HEK293 (cell line): ENCODE measurements around the gene ICAM3.

Experiments used
- AEBP2 ChIP-seq: fragments of 450-650 bp; formaldehyde crosslinking; IDR thresholded peaks from 2 replicates; pipeline ENCODE4 v1.5.1; 2016; ENCODE audit warnings: missing biosample characterization, missing genetic modification characterization, borderline replicate concordance
- GFI1B ChIP-seq: fragments of 450-650 bp; formaldehyde crosslinking; IDR thresholded peaks from 2 replicates; pipeline ENCODE4 v1.5.1; 2016; ENCODE audit warnings: missing biosample characterization, missing genetic modification characterization
- HIC1 ChIP-seq: fragments of 450-650 bp; formaldehyde crosslinking; IDR thresholded peaks from 2 replicates; pipeline ENCODE4 v1.5.1; 2016; ENCODE audit warnings: missing biosample characterization, missing genetic modification characterization
- KLF10 ChIP-seq: fragments of 450-650 bp; IDR thresholded peaks from 2 replicates; pipeline ENCODE4 v1.5.1; 2018; ENCODE audit warnings: missing biosample characterization, mild to moderate bottlenecking, missing genetic modification characterization
- MZF1 ChIP-seq: fragments of 450-650 bp; formaldehyde crosslinking; IDR thresholded peaks from 2 replicates; pipeline ENCODE4 v1.5.1; 2017; ENCODE audit warnings: missing biosample characterization, missing genetic modification characterization, borderline replicate concordance
- OVOL3 ChIP-seq: fragments of 450-650 bp; formaldehyde crosslinking; IDR thresholded peaks from 2 replicates; pipeline ENCODE4 v1.5.1; 2016; ENCODE audit warnings: missing biosample characterization, missing genetic modification characterization
- REST ChIP-seq: fragments of 450-650 bp; formaldehyde crosslinking; IDR thresholded peaks from 2 replicates; pipeline ENCODE4 v1.5.1; 2016; ENCODE audit warnings: missing biosample characterization, missing genetic modification characterization
- SP2 ChIP-seq: fragments of 450-650 bp; formaldehyde crosslinking; IDR thresholded peaks from 2 replicates; pipeline ENCODE4 v1.5.1; 2016; ENCODE audit warnings: missing biosample characterization, missing genetic modification characterization
- TSHZ1 ChIP-seq: fragments of 450-650 bp; formaldehyde crosslinking; IDR thresholded peaks from 2 replicates; pipeline ENCODE4 v1.5.1; 2016; ENCODE audit warnings: missing biosample characterization, missing genetic modification characterization, borderline replicate concordance
- WT1 ChIP-seq: fragments of 450-650 bp; formaldehyde crosslinking; IDR thresholded peaks from 2 replicates; pipeline ENCODE4 v1.5.1; 2016; ENCODE audit warnings: missing biosample characterization, missing genetic modification characterization
- YY1 ChIP-seq: fragments of 450-650 bp; formaldehyde crosslinking; IDR thresholded peaks from 2 replicates; pipeline ENCODE4 v1.5.1; 2018; ENCODE audit warnings: missing biosample characterization, missing genetic modification characterization
- ZBTB48 ChIP-seq: fragments of 450-650 bp; formaldehyde crosslinking; IDR thresholded peaks from 2 replicates; pipeline ENCODE4 v1.5.1; 2016; ENCODE audit warnings: missing biosample characterization, missing genetic modification characterization
- ZNF114 ChIP-seq: fragments of 450-650 bp; formaldehyde crosslinking; IDR thresholded peaks from 2 replicates; pipeline ENCODE4 v1.5.0; 2017; ENCODE audit warnings: missing biosample characterization, missing genetic modification characterization
- ZNF133 ChIP-seq: fragments of 450-650 bp; formaldehyde crosslinking; IDR thresholded peaks from 2 replicates; pipeline ENCODE4 v1.5.1; 2016; ENCODE audit warnings: missing biosample characterization, missing genetic modification characterization
- ZNF138 ChIP-seq: fragments of 450-650 bp; formaldehyde crosslinking; IDR thresholded peaks from 2 replicates; pipeline ENCODE4 v1.5.1; 2016; ENCODE audit warnings: missing biosample characterization, missing genetic modification characterization, borderline replicate concordance
- ZNF146 ChIP-seq: fragments of 450-650 bp; formaldehyde crosslinking; IDR thresholded peaks from 2 replicates; pipeline ENCODE4 v1.5.1; 2016; ENCODE audit warnings: missing biosample characterization, missing genetic modification characterization
- ZNF174 ChIP-seq: fragments of 450-650 bp; formaldehyde crosslinking; IDR thresholded peaks from 2 replicates; pipeline ENCODE4 v1.5.0; 2017; ENCODE audit warnings: missing biosample characterization, mild to moderate bottlenecking, missing genetic modification characterization
- ZNF184 ChIP-seq: fragments of 450-650 bp; IDR thresholded peaks from 2 replicates; pipeline ENCODE4 v1.5.1; 2018; ENCODE audit warnings: missing biosample characterization, mild to moderate bottlenecking, missing genetic modification characterization
- ZNF266 ChIP-seq: fragments of 450-650 bp; formaldehyde crosslinking; IDR thresholded peaks from 2 replicates; pipeline ENCODE4 v1.5.1; 2016; ENCODE audit warnings: missing biosample characterization, missing genetic modification characterization, low read depth
- ZNF274 ChIP-seq, 2 experiments: fragments of 200-500 bp in 1 of 2; fragments of 450-650 bp in 1 of 2; sonication (Bioruptor generic) in 1 of 2; formaldehyde crosslinking in 1 of 2; IDR thresholded peaks; 2 replicates each; pipeline versions ENCODE4 v1.5.1 to v1.6.1; 2014 to 2016; ENCODE audit warnings: borderline replicate concordance in 1 of 2, inconsistent platforms in 1 of 2, low read length in 1 of 2, missing biosample characterization in 1 of 2, missing genetic modification characterization in 1 of 2
- ZNF335 ChIP-seq: fragments of 450-650 bp; formaldehyde crosslinking; conservative IDR thresholded peaks from 2 replicates; pipeline ENCODE4 v1.5.1; 2016; ENCODE audit warnings: missing biosample characterization, missing genetic modification characterization
- ZNF362 ChIP-seq: fragments of 450-650 bp; formaldehyde crosslinking; IDR thresholded peaks from 2 replicates; pipeline ENCODE4 v1.5.1; 2016; ENCODE audit warnings: missing biosample characterization, missing genetic modification characterization
- ZNF366 ChIP-seq: fragments of 450-650 bp; formaldehyde crosslinking; conservative IDR thresholded peaks from 2 replicates; pipeline ENCODE4 v1.5.1; 2016; ENCODE audit warnings: missing biosample characterization, missing genetic modification characterization
- ZNF37A ChIP-seq: fragments of 450-650 bp; IDR thresholded peaks from 2 replicates; pipeline ENCODE4 v1.5.1; 2018; ENCODE audit warnings: missing biosample characterization, missing genetic modification characterization
- ZNF530 ChIP-seq: fragments of 450-650 bp; formaldehyde crosslinking; IDR thresholded peaks from 2 replicates; pipeline ENCODE4 v1.5.1; 2016; ENCODE audit warnings: low read depth, missing biosample characterization, missing genetic modification characterization
- ZNF561 ChIP-seq: fragments of 450-650 bp; IDR thresholded peaks from 2 replicates; pipeline ENCODE4 v1.5.1; 2018; ENCODE audit warnings: missing biosample characterization, missing genetic modification characterization, borderline replicate concordance
- ZNF664 ChIP-seq: fragments of 450-650 bp; formaldehyde crosslinking; IDR thresholded peaks from 2 replicates; pipeline ENCODE4 v1.5.1; 2016; ENCODE audit warnings: missing biosample characterization, missing genetic modification characterization

Gene ICAM3

GRCh38 chr19:10332965-10333757 is 6.3 kb downstream of the ICAM3 start, which contains the start of gene RAVER1 (continued):
- TF ChIP-seq ZNF561 = peak; percentile 83
- no peak for TF ChIP-seq ZNF174 (tag by site-specific recombination)
- 0 out of 2 replicates have a peak, but pooled peaks have one; percentile 40 for TF ChIP-seq TSHZ1 (tag by site-specific recombination)
- peak; percentile 96 for TF ChIP-seq SP2 (tag by site-specific recombination)
- peak; percentile 85; the same call in 1 of the 2 replicates for TF ChIP-seq REST
- peak; percentile 68; the same call in 1 of the 2 replicates for TF ChIP-seq WT1
- TF ChIP-seq GFI1B (tag by site-specific recombination) = no peak; the same call in 1 of the 2 replicates
- TF ChIP-seq KLF10 (tag by site-specific recombination) = peak; percentile 100
- peak; percentile 94 for TF ChIP-seq OVOL3 (tag by site-specific recombination)
- peak; percentile 89 for TF ChIP-seq YY1 (tag by site-specific recombination)
- peak; percentile 86 for TF ChIP-seq ZBTB48 (tag by site-specific recombination)
- TF ChIP-seq ZNF335 (tag by site-specific recombination) = peak; percentile 97
- TF ChIP-seq ZNF266 (tag by site-specific recombination) = no peak; the same call in 1 of the 2 replicates
- no peak for TF ChIP-seq ZNF37A (tag by site-specific recombination)
- no peak; the same call in 1 of the 2 replicates for TF ChIP-seq AEBP2 (tag by site-specific recombination)
- TF ChIP-seq ZNF114 (tag by site-specific recombination) = no peak
- no peak for TF ChIP-seq ZNF274 (IDR thresholded peaks at IDR 0.05; ENCODE audit: low read length)
- no peak for TF ChIP-seq ZNF274 (tag by site-specific recombination; IDR thresholded peaks at IDR 0.05; ENCODE audit: borderline replicate concordance)
- TF ChIP-seq ZNF184 (tag by site-specific recombination) = peak; percentile 58; the same call in 1 of the 2 replicates
- peak; percentile 37; the same call in 1 of the 2 replicates for TF ChIP-seq ZNF146
- no peak for TF ChIP-seq ZNF138 (tag by site-specific recombination)
- no peak; the same call in 1 of the 2 replicates for TF ChIP-seq HIC1 (tag by site-specific recombination)
- TF ChIP-seq MZF1 (tag by site-specific recombination) = no peak
- no peak for TF ChIP-seq ZNF366
- no peak for TF ChIP-seq ZNF664 (tag by site-specific recombination)
- TF ChIP-seq ZNF530 (tag by site-specific recombination) = peak; percentile 99
- TF ChIP-seq ZNF362 (tag by site-specific recombination) = no peak
- TF ChIP-seq ZNF133 = no peak
